EL (cell line): Measurements from ENCODE around the gene EXOC1.
"Not testable (repeated sequence)": the region's sequence is repeated elsewhere in the genome, so short reads cannot be mapped to it uniquely, and the experiment has no call there.

Experiments
- DNase-seq: peaks from one replicate; pipeline ENCODE4 v3.0.0-alpha.2; 2016

The EXOC1 gene

GRCh38 chr4:55853484-55854046 is at the start of gene EXOC1:
Gene EXOC1, plus strand, starts transcription at chr4:55853648. Its CDS starts 4,676 bp downstream, at chr4:55858324.
- DNase-seq: peak; percentile 97

- no peak for DNase-seq
Measured at GRCh38 chr4:55807556-55807955, 45.9 kb upstream of the EXOC1 start.

GRCh38 chr4:55808186-55808585 is 45.3 kb upstream of the EXOC1 start:
- no peak for DNase-seq

GRCh38 chr4:55808632-55809031 is 44.8 kb upstream of the EXOC1 start:
- DNase-seq: no peak

- DNase-seq: no peak
Measured at GRCh38 chr4:55817691-55818090, 35.8 kb upstream of the EXOC1 start.

GRCh38 chr4:55819634-55820033 is 33.8 kb upstream of the EXOC1 start, which contains the start of gene EXOC1L:
Gene EXOC1L, plus strand, starts transcription at chr4:55819790. Its CDS starts 237 bp downstream, at chr4:55820027.
- DNase-seq: peak; percentile 5

GRCh38 chr4:55820279-55820678 is 33.2 kb upstream of the EXOC1 start:
- no peak for DNase-seq

- DNase-seq: no peak
Measured at GRCh38 chr4:55822329-55822728, 31.1 kb upstream of the EXOC1 start.

- no peak for DNase-seq
Measured at GRCh38 chr4:55824865-55825264, 28.6 kb upstream of the EXOC1 start.

GRCh38 chr4:55826986-55827385 is 26.5 kb upstream of the EXOC1 start:
- no peak for DNase-seq

- DNase-seq: no peak
Measured at GRCh38 chr4:55827582-55827981, 25.9 kb upstream of the EXOC1 start.

- DNase-seq: no peak
Measured at GRCh38 chr4:55830048-55830447, 23.4 kb upstream of the EXOC1 start.

- DNase-seq: no peak
Measured at GRCh38 chr4:55830716-55831115, 22.7 kb upstream of the EXOC1 start.

GRCh38 chr4:55834086-55834795 is 19.2 kb upstream of the EXOC1 start:
- DNase-seq: no peak

GRCh38 chr4:55837903-55838302 is 15.5 kb upstream of the EXOC1 start:
- no peak for DNase-seq

- peak; percentile 55 for DNase-seq
Measured at GRCh38 chr4:55838356-55838755, 15.1 kb upstream of the EXOC1 start.

- DNase-seq: no peak
Measured at GRCh38 chr4:55838952-55839351, 14.5 kb upstream of the EXOC1 start.

GRCh38 chr4:55840956-55841355 is 12.5 kb upstream of the EXOC1 start:
- no peak for DNase-seq

GRCh38 chr4:55841373-55842239 is 11.8 kb upstream of the EXOC1 start:
- not testable (repeated sequence) for DNase-seq

GRCh38 chr4:55842312-55842711 is 11.1 kb upstream of the EXOC1 start:
- not testable (repeated sequence) for DNase-seq

- no peak for DNase-seq
Measured at GRCh38 chr4:55849724-55850123, 3.7 kb upstream of the EXOC1 start.

GRCh38 chr4:55851885-55852284 is 1.6 kb upstream of the EXOC1 start:
- DNase-seq: no peak

- DNase-seq: peak; percentile 6
Measured at GRCh38 chr4:55854129-55854528, 681 bp downstream of the EXOC1 start.

- no peak for DNase-seq
Measured at GRCh38 chr4:55857586-55857985, 4.1 kb downstream of the EXOC1 start.
